Suprapubic skin (tissue), 4 donors: ENCODE measurements around the gene WDR81.
"Not testable (repeated sequence)": the region's sequence is repeated elsewhere in the genome, so short reads cannot be mapped to it uniquely, and the experiment has no call there.

Experiments used
- CTCF ChIP-seq, 2 donors: fragments of 200-600 bp in 1 of 2; fragments of 450-650 bp in 1 of 2; sonication (generic) in 1 of 2; IDR thresholded peaks; one replicate each; pipeline ENCODE4 v1.5.1; 2016 to 2019; ENCODE audit warnings: antibody characterized with exemption in 2 of 2, mild to moderate bottlenecking in 1 of 2, moderate library complexity in 1 of 2
- EP300 ChIP-seq: sonication (generic); formaldehyde crosslinking; IDR thresholded peaks from one replicate; pipeline ENCODE4 v1.6.1; 2017; ENCODE audit warnings: antibody characterized with exemption
- POLR2A ChIP-seq, 2 donors: fragments of 450-650 bp; IDR thresholded peaks; one replicate each; pipeline ENCODE4 v1.6.1; 2017; ENCODE audit warnings: antibody characterized with exemption in 2 of 2, mild to moderate bottlenecking in 2 of 2, moderate library complexity in 2 of 2
- POLR2AphosphoS5 ChIP-seq, 3 donors: sonication (generic); formaldehyde crosslinking; IDR thresholded peaks; one replicate each; pipeline ENCODE4 v1.6.1; 2017; ENCODE audit warnings: antibody characterized with exemption in 3 of 3

- TF ChIP-seq POLR2A (IDR thresholded peaks at IDR 0.05); CTCF (IDR thresholded peaks at IDR 0.05); POLR2AphosphoS5 (IDR thresholded peaks at IDR 0.05); EP300: not testable (repeated sequence)
These were observed 36.1 kb upstream of the WDR81 start for GRCh38 chr17:1688405-1688804.
